Naive thymus-derived CD4-positive, alpha-beta T cell (primary cell): ENCODE data around the gene AKAP13. TPM values are rescaled to one million over a fixed set of nuclear protein-coding genes. Genes with fewer than 3 reads are reported as not detected.

Experiments used
- ATAC-seq: fragments of 150-1000 bp; cut with Tn5 transposase; 2 replicates; pipeline ENCODE4 v1.10.0; 2021; ENCODE audit warnings: mild to moderate bottlenecking, moderate library complexity
- CTCF ChIA-PET: fragments of 350-600 bp; sonication (Branson Sonifier 250); formaldehyde crosslinking; loops from one replicate; lab custom pipeline; 2021; ENCODE audit warnings: antibody characterized with exemption; lab: Charles Lee
- POLR2A ChIA-PET: fragments of 350-600 bp; sonication (Branson Sonifier 250); formaldehyde crosslinking; loops from one replicate; lab custom pipeline; 2021; ENCODE audit warnings: antibody characterized with exemption, inconsistent platforms; lab: Charles Lee
- DNase-seq, 9 donors: peaks; one replicate each; pipeline versions ENCODE4 v3.0.0 to v3.0.0-alpha.2; 2020 to 2022; ENCODE audit warnings: mixed read lengths in 1 of 9
- H3K27ac ChIP-seq: one replicate; pipeline ENCODE4 v1.7.0; 2013; ENCODE audit warnings: mild to moderate bottlenecking, low read depth, low read length, moderate library complexity
- H3K27me3 ChIP-seq, 2 donors: one replicate each; pipeline ENCODE4 v1.7.0; 2013; ENCODE audit warnings: low read length in 2 of 2, mild to moderate bottlenecking in 2 of 2, moderate library complexity in 2 of 2; ENCODE audit not compliant: control insufficient read depth in 2 of 2, insufficient read depth in 2 of 2
- H3K36me3 ChIP-seq, 3 experiments: 1 replicate in 2 of 3; 2 replicates in 1 of 3; pipeline ENCODE4 v1.7.0; 2013; ENCODE audit warnings: low read length in 3 of 3, mild to moderate bottlenecking in 3 of 3, moderate library complexity in 1 of 3; ENCODE audit not compliant: insufficient read depth in 3 of 3, control insufficient read depth in 2 of 3
- H3K4me1 ChIP-seq, 2 donors: one replicate each; pipeline ENCODE4 v1.7.0; 2013; ENCODE audit warnings: low read length in 2 of 2, mild to moderate bottlenecking in 2 of 2, moderate library complexity in 1 of 2; ENCODE audit not compliant: control insufficient read depth in 2 of 2, insufficient read depth in 2 of 2
- H3K4me3 ChIP-seq: 2 replicates; pipeline ENCODE4 v1.7.0; 2013; ENCODE audit warnings: mild to moderate bottlenecking, low read length
- H3K9me3 ChIP-seq, 3 experiments: 1 replicate in 2 of 3; 2 replicates in 1 of 3; pipeline ENCODE4 v1.7.0; 2013; ENCODE audit warnings: low read length in 3 of 3; ENCODE audit not compliant: control insufficient read depth in 2 of 3
- H3K27ac Mint-ChIP-seq, 9 donors: one replicate each; pipeline ENCODE4 v1.8.0; 2020 to 2022; ENCODE audit warnings: mixed read lengths in 9 of 9, mild to moderate bottlenecking in 8 of 9, moderate library complexity in 5 of 9, inconsistent platforms in 2 of 9
- H3K27me3 Mint-ChIP-seq, 5 donors: one replicate each; pipeline ENCODE4 v1.8.0; 2021 to 2022; ENCODE audit warnings: mixed read lengths in 5 of 5, mild to moderate bottlenecking in 1 of 5
- H3K36me3 Mint-ChIP-seq, 5 donors: one replicate each; pipeline ENCODE4 v1.8.0; 2020 to 2022; ENCODE audit warnings: mixed read lengths in 5 of 5, mild to moderate bottlenecking in 3 of 5, inconsistent platforms in 1 of 5
- H3K4me1 Mint-ChIP-seq, 7 donors: one replicate each; pipeline ENCODE4 v1.8.0; 2020 to 2022; ENCODE audit warnings: mixed read lengths in 7 of 7, mild to moderate bottlenecking in 3 of 7, inconsistent platforms in 1 of 7
- H3K4me3 Mint-ChIP-seq, 10 donors: one replicate each; pipeline ENCODE4 v1.8.0; 2020 to 2022; ENCODE audit warnings: mild to moderate bottlenecking in 10 of 10, mixed read lengths in 10 of 10, moderate library complexity in 6 of 10, inconsistent platforms in 2 of 10
- H3K9me3 Mint-ChIP-seq, 11 donors: one replicate each; pipeline ENCODE4 v1.8.0; 2020 to 2022; ENCODE audit warnings: mixed read lengths in 11 of 11, mild to moderate bottlenecking in 4 of 11, inconsistent platforms in 1 of 11, moderate library complexity in 1 of 11
- intact Hi-C, 2 donors: fragments of 100-400 bp; cut with micrococcal nuclease; formaldehyde crosslinking; loops; one replicate each; pipeline ENCODE4 v1.15.1; 2023
- polyA plus RNA-seq, 2 donors: library from polyadenylated mRNA; unstranded; fragments of 300-500 nt; fragmentation: Illumina TruSeq; gene quantifications; one replicate each; pipeline ENCODE4 v1.2.3, GENCODE V29; 2021
- total RNA-seq, 6 experiments: library from RNA in 5 of 6; stranded (reverse) in 5 of 6; gene quantifications; 1 replicate in 5 of 6; 2 replicates in 1 of 6; pipeline ENCODE4 v1.2.3 and lab custom pipeline; 2021 to 2026

AKAP13 gene
- total and polyA plus RNA-seq, 7 experiments from 2014 or later, result 108 to 400 (median 231) TPM

DNA sequence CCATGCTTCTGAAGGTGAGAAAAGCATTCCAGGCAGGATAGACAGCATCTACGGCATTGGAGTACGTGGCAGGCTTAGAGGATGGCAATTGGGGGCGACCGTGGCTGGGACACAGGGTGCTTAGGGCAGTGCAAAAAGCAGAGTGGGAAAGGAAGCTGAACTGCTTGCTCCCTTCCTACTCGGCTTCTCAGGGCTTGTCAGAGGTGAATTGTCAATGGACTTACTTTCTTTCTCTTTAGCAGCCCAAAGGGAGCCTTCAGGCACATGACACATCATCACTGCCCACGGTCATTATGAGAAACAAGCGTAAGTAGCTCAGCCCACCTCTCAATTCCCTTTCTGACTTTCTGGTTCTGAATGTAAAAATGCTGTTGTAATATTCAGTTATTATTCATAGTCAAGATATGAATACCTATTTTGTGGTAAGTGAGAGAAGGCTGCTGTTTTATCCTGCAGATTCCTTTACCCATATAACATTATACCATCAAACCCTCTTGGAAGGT lies 330.0 kb downstream of the AKAP13 start:
- peak overlapping the region; percentile 53 for H3K27ac ChIP-seq
- no peaks in the 10 kb centered on the region for H3K27me3 Mint-ChIP-seq
- CTCF ChIA-PET, result no interaction called here

DNA sequence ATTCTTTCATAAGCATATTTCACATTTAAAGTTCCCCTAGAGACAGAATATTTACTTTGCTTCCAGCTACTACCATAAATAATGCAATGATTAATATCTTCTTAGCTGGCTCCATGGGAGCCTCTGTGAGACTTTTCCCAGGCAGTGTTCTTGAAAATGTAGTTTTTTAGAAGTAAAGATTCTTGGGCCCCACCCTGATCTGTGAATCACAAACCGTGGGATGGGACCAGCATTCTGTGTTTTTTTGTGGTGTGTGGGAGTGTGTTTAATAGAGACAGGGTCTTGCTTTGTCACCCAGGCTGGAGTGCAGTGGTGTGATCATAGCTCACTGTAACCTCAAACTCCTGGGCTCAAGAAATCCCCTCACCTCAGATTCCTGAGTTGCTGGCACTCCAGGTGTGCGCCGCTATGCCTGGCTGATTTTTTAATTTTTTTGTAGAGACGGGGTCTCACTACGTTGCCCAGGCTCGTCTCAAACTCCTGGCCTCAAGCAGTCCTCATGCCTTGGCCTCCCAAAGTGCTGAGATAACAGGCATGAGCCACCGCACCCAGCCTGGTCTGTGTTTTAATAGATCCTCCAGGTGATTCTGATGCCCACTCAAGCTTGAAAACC lies 331.3 kb downstream of the AKAP13 start:
- Histone ChIP-seq H3K27ac (peak overlapping the region; percentile 11), H3K9me3 (no peaks in the 10 kb centered on the region), H3K36me3 (peaks cover 20 to 57% (median 23%) of the 10 kb centered on the region in 3 experiments), H3K4me1 (peaks cover 15 to 35% of the 10 kb centered on the region in 2 donors), H3K27me3 (no peaks in the 10 kb centered on the region), H3K4me3 (no peak overlapping the region)
- Mint-ChIP-seq H3K27me3 (no peaks in the 10 kb centered on the region), H3K9me3 (peaks cover 0 to 2% (median 0%) of the 10 kb centered on the region in 11 donors), H3K36me3 (peaks cover 8 to 61% (median 32%) of the 10 kb centered on the region in 5 donors), H3K4me3 (peak overlapping the region in 1 of 10 donors; percentile 9), H3K4me1 (peaks cover 35 to 74% (median 68%) of the 10 kb centered on the region in 7 donors), H3K27ac (peak overlapping the region in 8 of 9 donors; percentile 69 to 98 (median 80))
- no peak for ATAC-seq
- ChIA-PET CTCF (interaction anchor here (1.3 kb wide), 1 partner anchor 129 kb away, joined by 6 read pairs; no protein-coding TSS in a partner anchor), POLR2A (interaction anchor here (0.7 to 2.1 kb wide), 2 partner anchors 22 to 31 kb away, joined by 3 to 7 read pairs; no protein-coding TSS in a partner anchor)
- intact Hi-C loops, result no loop called here
- DNase-seq, result no peak

More for the DNA sequence above, 330.0 kb downstream of the AKAP13 start:
- Histone ChIP-seq H3K9me3 (no peaks in the 10 kb centered on the region), H3K4me1 (peaks cover 27 to 47% of the 10 kb centered on the region in 2 donors), H3K27me3 (no peaks in the 10 kb centered on the region), H3K36me3 (peaks cover 12 to 44% (median 14%) of the 10 kb centered on the region in 3 experiments), H3K4me3 (no peak overlapping the region)
- H3K4me3 Mint-ChIP-seq, result no peak overlapping the region
- POLR2A ChIA-PET, result no interaction called here
- H3K9me3 Mint-ChIP-seq, result peaks cover 0 to 2% (median 0%) of the 10 kb centered on the region in 11 donors
- H3K4me1 Mint-ChIP-seq, result peaks cover 44 to 81% (median 75%) of the 10 kb centered on the region in 7 donors
- ATAC-seq (no peak), DNase-seq (no peak)
- peak overlapping the region; percentile 25 to 98 (median 73) for H3K27ac Mint-ChIP-seq
- peaks cover 4 to 58% (median 27%) of the 10 kb centered on the region in 5 donors for H3K36me3 Mint-ChIP-seq
- intact Hi-C loops, result no loop called here

GRCh38 chr15:85716261-85716660 lies 335.9 kb downstream of the AKAP13 start:
- Mint-ChIP-seq H3K4me1 (peaks cover 17 to 59% (median 45%) of the 10 kb centered on the region in 7 donors), H3K27me3 (no peaks in the 10 kb centered on the region), H3K9me3 (peaks cover 0 to 2% (median 0%) of the 10 kb centered on the region in 11 donors), H3K27ac (peak overlapping the region in 8 of 9 donors; percentile 60 to 93 (median 76)), H3K36me3 (peaks cover 15 to 76% (median 40%) of the 10 kb centered on the region in 5 donors), H3K4me3 (no peak overlapping the region)
- Histone ChIP-seq H3K27ac (no peak overlapping the region), H3K36me3 (peaks cover 46 to 82% (median 58%) of the 10 kb centered on the region in 3 experiments), H3K9me3 (no peaks in the 10 kb centered on the region), H3K4me1 (peaks cover 0 to 3% of the 10 kb centered on the region in 2 donors), H3K27me3 (no peaks in the 10 kb centered on the region), H3K4me3 (no peak overlapping the region)
- ATAC-seq (no peak), DNase-seq (no peak)
- POLR2A ChIA-PET, result no interaction called here
- intact Hi-C loops, result no loop called here
- CTCF ChIA-PET, result no interaction called here

GRCh38 chr15:85717212-85717611 lies 336.8 kb downstream of the AKAP13 start:
- H3K9me3 ChIP-seq, result no peaks in the 10 kb centered on the region
- ChIA-PET POLR2A (no interaction called here), CTCF (no interaction called here)
- no peaks in the 10 kb centered on the region for H3K4me1 ChIP-seq
- DNase-seq (no peak), ATAC-seq (no peak)
- H3K4me3 ChIP-seq, result no peak overlapping the region
- no peak overlapping the region for H3K4me3 Mint-ChIP-seq
- no peak overlapping the region for H3K27ac ChIP-seq
- H3K36me3 ChIP-seq, result peaks cover 51 to 80% (median 62%) of the 10 kb centered on the region in 3 experiments
- peaks cover 0 to 2% (median 0%) of the 10 kb centered on the region in 11 donors for H3K9me3 Mint-ChIP-seq
- no peaks in the 10 kb centered on the region for H3K27me3 Mint-ChIP-seq
- H3K4me1 Mint-ChIP-seq, result peaks cover 15 to 61% (median 43%) of the 10 kb centered on the region in 7 donors
- peak overlapping the region in 8 of 9 donors; percentile 51 to 93 (median 75) for H3K27ac Mint-ChIP-seq
- intact Hi-C loops, result no loop called here
- peaks cover 18 to 71% (median 40%) of the 10 kb centered on the region in 5 donors for H3K36me3 Mint-ChIP-seq
- H3K27me3 ChIP-seq, result no peaks in the 10 kb centered on the region

GRCh38 chr15:85718271-85718971 lies 338.0 kb downstream of the AKAP13 start:
- Mint-ChIP-seq H3K4me1 (peaks cover 18 to 60% (median 45%) of the 10 kb centered on the region in 7 donors), H3K36me3 (peaks cover 20 to 73% (median 48%) of the 10 kb centered on the region in 5 donors), H3K27me3 (no peaks in the 10 kb centered on the region), H3K9me3 (no peaks in the 10 kb centered on the region), H3K27ac (peak overlapping the region in 7 of 9 donors; percentile 53 to 93 (median 73)), H3K4me3 (no peak overlapping the region)
- no peak overlapping the region for H3K27ac ChIP-seq
- peaks cover 0 to 2% of the 10 kb centered on the region in 2 donors for H3K4me1 ChIP-seq
- ChIA-PET POLR2A (no interaction called here), CTCF (interaction anchor here (0.6 kb wide), 1 partner anchor 10 kb away, joined by 3 read pairs; no protein-coding TSS in a partner anchor)
- no peaks in the 10 kb centered on the region for H3K27me3 ChIP-seq
- ATAC-seq (no peak), DNase-seq (no peak)
- peaks cover 53 to 83% (median 60%) of the 10 kb centered on the region in 3 experiments for H3K36me3 ChIP-seq
- no peak overlapping the region for H3K4me3 ChIP-seq
- intact Hi-C loops, result no loop called here
- H3K9me3 ChIP-seq, result no peaks in the 10 kb centered on the region

- peaks cover 14 to 59% (median 46%) of the 10 kb centered on the region in 7 donors for H3K4me1 Mint-ChIP-seq
- Histone ChIP-seq H3K27me3 (no peaks in the 10 kb centered on the region), H3K36me3 (peaks cover 53 to 88% (median 60%) of the 10 kb centered on the region in 3 experiments), H3K27ac (peak overlapping the region; percentile 30), H3K4me3 (no peak overlapping the region), H3K9me3 (no peaks in the 10 kb centered on the region), H3K4me1 (peaks cover 2 to 8% of the 10 kb centered on the region in 2 donors)
- ATAC-seq (no peak), DNase-seq (no peak)
- ChIA-PET CTCF (interaction anchor here (0.6 kb wide), 1 partner anchor 10 kb away, joined by 3 read pairs; no protein-coding TSS in a partner anchor), POLR2A (interaction anchor here (0.6 kb wide), 1 partner anchor 11 kb away, joined by 3 read pairs; no protein-coding TSS in a partner anchor)
- H3K36me3 Mint-ChIP-seq, result peaks cover 20 to 71% (median 46%) of the 10 kb centered on the region in 5 donors
- H3K27me3 Mint-ChIP-seq, result no peaks in the 10 kb centered on the region
- H3K9me3 Mint-ChIP-seq, result no peaks in the 10 kb centered on the region
- H3K27ac Mint-ChIP-seq, result peak overlapping the region in 7 of 9 donors; percentile 25 to 93 (median 72)
- intact Hi-C loops, result no loop called here
- H3K4me3 Mint-ChIP-seq, result no peak overlapping the region
These were observed 338.6 kb downstream of the AKAP13 start for GRCh38 chr15:85718981-85719380.
